ENCODE results near the gene FLII. TPM values are rescaled to one million over a fixed set of nuclear protein-coding genes. Genes with fewer than 3 reads are reported as not detected.
A peak's percentile ranks its signal among the peaks of the same experiment; 100 is the strongest.

The FLII gene
- total RNA-seq, 1 experiment from 2014 or later, result 564 TPM

DNA sequence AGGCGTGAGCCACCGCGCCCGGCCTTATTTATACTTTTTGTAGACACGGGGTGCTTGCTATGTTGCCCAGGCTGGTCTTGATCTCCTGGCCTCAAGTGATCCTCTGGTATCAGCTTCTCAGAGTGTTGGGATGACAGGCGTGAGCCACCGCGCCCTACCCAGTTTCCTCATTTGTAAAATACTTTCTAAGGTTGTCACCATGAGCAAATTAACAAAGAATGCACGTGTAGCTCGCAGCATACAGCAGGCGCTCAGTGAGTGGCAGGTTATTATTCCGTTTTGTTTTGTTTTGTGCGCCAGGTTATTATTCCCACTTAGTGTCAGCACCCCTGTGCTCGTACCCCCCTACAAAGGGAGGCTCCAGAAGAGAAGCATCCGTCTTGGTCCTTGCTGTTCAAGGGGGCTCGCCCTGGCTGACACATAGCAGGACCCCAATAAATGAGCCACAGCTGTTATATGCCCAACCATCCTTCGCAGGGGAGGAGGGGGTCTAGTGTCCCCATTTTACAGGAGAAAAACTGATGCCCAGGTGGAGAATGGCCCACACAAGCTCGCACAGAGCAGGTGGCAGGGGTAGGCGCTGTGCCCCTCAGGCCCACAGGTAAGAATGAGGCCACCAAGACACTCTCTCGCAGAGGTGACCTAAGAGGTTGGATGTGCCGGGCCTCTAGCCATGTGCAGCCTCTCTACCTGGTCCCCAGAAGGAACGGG is 1.2 kb upstream of the FLII start:
- Mint-ChIP-seq H3K36me3 (ENCODE audit: insufficient read depth, unreplicated experiment) (peaks cover 39% of the 10 kb centered on the region), H3K4me3 (ENCODE audit: unreplicated experiment) (peak overlapping the region; percentile 82), H3K27ac (ENCODE audit: low read depth, unreplicated experiment) (peak overlapping the region; percentile 73), H3K9me3 (ENCODE audit: unreplicated experiment) (no peaks in the 10 kb centered on the region), H3K4me1 (ENCODE audit: insufficient read depth, unreplicated experiment) (peaks cover 11% of the 10 kb centered on the region), H3K27me3 (ENCODE audit: insufficient read depth, unreplicated experiment) (no peaks in the 10 kb centered on the region)
- BruUV-seq (replicated peaks), result no TSS peak
- intact Hi-C loops (cut with micrococcal nuclease), result loop anchor here (2.0 kb wide), 1 partner anchor 55 kb away; the partner anchor contains the start of genes SMCR8 and TOP3A
- DNase-seq (ENCODE audit: unreplicated experiment), result peak; percentile 43
- TF ChIP-seq, protein P1, sequence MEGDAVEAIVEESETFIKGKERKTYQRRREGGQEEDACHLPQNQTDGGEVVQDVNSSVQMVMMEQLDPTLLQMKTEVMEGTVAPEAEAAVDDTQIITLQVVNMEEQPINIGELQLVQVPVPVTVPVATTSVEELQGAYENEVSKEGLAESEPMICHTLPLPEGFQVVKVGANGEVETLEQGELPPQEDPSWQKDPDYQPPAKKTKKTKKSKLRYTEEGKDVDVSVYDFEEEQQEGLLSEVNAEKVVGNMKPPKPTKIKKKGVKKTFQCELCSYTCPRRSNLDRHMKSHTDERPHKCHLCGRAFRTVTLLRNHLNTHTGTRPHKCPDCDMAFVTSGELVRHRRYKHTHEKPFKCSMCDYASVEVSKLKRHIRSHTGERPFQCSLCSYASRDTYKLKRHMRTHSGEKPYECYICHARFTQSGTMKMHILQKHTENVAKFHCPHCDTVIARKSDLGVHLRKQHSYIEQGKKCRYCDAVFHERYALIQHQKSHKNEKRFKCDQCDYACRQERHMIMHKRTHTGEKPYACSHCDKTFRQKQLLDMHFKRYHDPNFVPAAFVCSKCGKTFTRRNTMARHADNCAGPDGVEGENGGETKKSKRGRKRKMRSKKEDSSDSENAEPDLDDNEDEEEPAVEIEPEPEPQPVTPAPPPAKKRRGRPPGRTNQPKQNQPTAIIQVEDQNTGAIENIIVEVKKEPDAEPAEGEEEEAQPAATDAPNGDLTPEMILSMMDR (IDR thresholded peaks at IDR 0.05; ENCODE audit: unreplicated experiment), result no peak
- ChIA-PET POLR2A (interaction anchor here (0.6 to 1.9 kb wide), 12 partner anchors 11 to 512 kb away, joined by 3 to 10 read pairs (median 4); partner anchors contain the start of genes ALKBH5, ATPAF2, GID4 and SMCR8), CTCF (interaction anchor here (0.6 kb wide), 1 partner anchor 60 kb away, joined by 3 read pairs; no protein-coding TSS in a partner anchor)

DNA sequence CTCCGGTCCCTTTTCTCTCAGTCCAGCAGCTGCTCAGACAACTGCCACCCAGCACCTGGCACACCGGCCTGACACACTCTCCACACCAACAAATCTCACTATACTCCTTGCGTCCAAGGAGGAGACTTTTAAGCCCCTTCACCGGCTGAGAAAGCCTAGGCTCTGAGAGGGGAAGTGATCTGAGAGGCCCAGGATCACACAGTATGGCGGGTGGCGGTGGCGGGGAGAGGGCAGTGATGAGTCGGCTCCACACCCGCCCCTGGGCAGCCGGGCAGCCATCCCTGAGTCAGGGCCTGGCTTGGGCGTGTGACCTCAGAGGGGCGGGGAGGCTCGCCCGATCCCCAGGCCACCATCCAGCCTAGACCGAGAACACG is 569 bp downstream of the FLII start:
- peaks cover 11% of the 10 kb centered on the region for H3K4me1 Mint-ChIP-seq (ENCODE audit: insufficient read depth, unreplicated experiment)
- peak overlapping the region; percentile 73 for H3K27ac Mint-ChIP-seq (ENCODE audit: low read depth, unreplicated experiment)
- peak; percentile 78 for DNase-seq (ENCODE audit: unreplicated experiment)
- no peaks in the 10 kb centered on the region for H3K9me3 Mint-ChIP-seq (ENCODE audit: unreplicated experiment)
- intact Hi-C loops (cut with micrococcal nuclease), result no loop called here
- BruUV-seq (replicated peaks), result no TSS peak
- H3K27me3 Mint-ChIP-seq (ENCODE audit: insufficient read depth, unreplicated experiment), result no peaks in the 10 kb centered on the region
- H3K4me3 Mint-ChIP-seq (ENCODE audit: unreplicated experiment), result peak overlapping the region; percentile 91
- CTCF ChIA-PET, result interaction anchor here (1.0 to 1.7 kb wide), 2 partner anchors 8 to 39 kb away, joined by 3 to 5 read pairs; no protein-coding TSS in a partner anchor
- POLR2A ChIA-PET, result interaction anchor here (0.9 to 3.0 kb wide), 6 partner anchors 10 to 74 kb away, joined by 3 to 13 read pairs (median 4); partner anchors contain the start of genes ALKBH5, SMCR8 and TOP3A
- TF ChIP-seq, protein P1 (IDR thresholded peaks at IDR 0.05; ENCODE audit: unreplicated experiment), result no peak
- peaks cover 48% of the 10 kb centered on the region for H3K36me3 Mint-ChIP-seq (ENCODE audit: insufficient read depth, unreplicated experiment)

DNA sequence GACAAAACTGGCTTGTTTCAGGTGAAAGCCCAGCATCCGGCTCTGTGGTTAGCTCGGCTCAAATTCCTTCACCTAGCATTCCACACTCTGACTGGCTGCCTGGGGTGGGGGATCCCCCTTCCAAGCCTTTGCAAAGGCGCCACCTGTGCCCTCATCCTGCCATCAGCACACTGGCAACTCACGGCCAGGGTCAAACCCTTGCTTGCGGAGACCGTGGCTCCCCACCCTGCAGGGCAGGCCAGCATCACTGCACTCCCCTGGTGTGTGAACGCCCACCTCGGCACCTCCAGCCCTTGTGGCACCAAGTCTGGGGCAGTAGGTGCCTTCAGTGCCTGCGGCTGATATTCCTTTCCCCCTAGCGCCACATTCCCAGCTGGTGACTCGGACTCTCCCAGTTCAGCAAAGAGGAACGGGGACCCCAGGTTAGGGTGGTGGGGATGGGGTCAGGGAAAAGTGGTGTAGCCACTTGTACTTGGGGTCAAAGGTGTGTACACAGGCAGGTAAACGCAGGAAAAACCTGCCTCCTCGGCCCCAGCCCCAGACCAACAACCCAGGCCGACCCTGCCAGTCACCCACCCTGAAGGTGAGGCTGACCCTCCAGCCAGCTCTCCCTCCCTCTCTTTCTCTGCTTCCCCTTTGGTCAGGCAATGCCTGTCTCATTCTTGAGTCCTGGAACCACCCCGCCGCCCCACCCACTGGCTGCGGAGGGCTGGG is 1.1 kb downstream of the FLII start:
- TSS peak; percentile 17 for BruUV-seq (replicated peaks)
- peak overlapping the region; percentile 73 for H3K27ac Mint-ChIP-seq (ENCODE audit: low read depth, unreplicated experiment)
- peak overlapping the region; percentile 91 for H3K4me3 Mint-ChIP-seq (ENCODE audit: unreplicated experiment)
- peak; percentile 47 for DNase-seq (ENCODE audit: unreplicated experiment)
- intact Hi-C loops (cut with micrococcal nuclease), result no loop called here
- no peaks in the 10 kb centered on the region for H3K27me3 Mint-ChIP-seq (ENCODE audit: insufficient read depth, unreplicated experiment)
- TF ChIP-seq, protein P1 (IDR thresholded peaks at IDR 0.05; ENCODE audit: unreplicated experiment), result no peak
- peaks cover 11% of the 10 kb centered on the region for H3K4me1 Mint-ChIP-seq (ENCODE audit: insufficient read depth, unreplicated experiment)
- no peaks in the 10 kb centered on the region for H3K9me3 Mint-ChIP-seq (ENCODE audit: unreplicated experiment)
- H3K36me3 Mint-ChIP-seq (ENCODE audit: insufficient read depth, unreplicated experiment), result peaks cover 53% of the 10 kb centered on the region
- ChIA-PET CTCF (interaction anchor here (0.7 to 1.7 kb wide), 6 partner anchors 9 to 72 kb away, joined by 3 to 5 read pairs (median 4); no protein-coding TSS in a partner anchor), POLR2A (interaction anchor here (0.9 to 3.0 kb wide), 6 partner anchors 9 to 74 kb away, joined by 3 to 13 read pairs (median 4); partner anchors contain the start of genes ALKBH5, SMCR8 and TOP3A)

DNA sequence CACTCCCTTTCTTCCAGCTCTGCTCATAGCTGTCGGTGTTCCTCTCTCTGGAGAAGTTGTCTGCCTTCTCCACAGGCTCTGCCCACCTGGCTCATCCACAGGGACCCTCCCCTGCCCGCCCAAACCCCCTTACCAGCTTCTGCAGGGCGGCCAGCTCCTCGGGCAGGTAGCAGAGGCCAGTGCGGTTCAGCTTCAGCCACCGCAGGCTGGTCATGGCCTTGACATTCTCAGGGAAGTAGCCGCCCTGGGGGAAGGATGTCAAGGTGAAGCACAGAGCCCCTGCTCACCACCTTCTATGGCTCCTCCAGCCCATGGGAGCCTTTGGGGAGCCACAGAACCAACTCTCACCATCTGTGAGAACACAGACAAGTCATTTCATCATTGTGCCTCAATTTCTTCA is 1.8 kb downstream of the FLII start:
- TF ChIP-seq, protein P1 (IDR thresholded peaks at IDR 0.05; ENCODE audit: unreplicated experiment), result no peak
- H3K27ac Mint-ChIP-seq (ENCODE audit: low read depth, unreplicated experiment), result peak overlapping the region; percentile 73
- ChIA-PET POLR2A (interaction anchor here (1.2 to 3.0 kb wide), 5 partner anchors 20 to 73 kb away, joined by 3 to 13 read pairs (median 6); partner anchors contain the start of genes ALKBH5, SMCR8 and TOP3A), CTCF (interaction anchor here (0.7 to 1.7 kb wide), 8 partner anchors 8 to 71 kb away, joined by 3 to 7 read pairs (median 4); no protein-coding TSS in a partner anchor)
- no peak for DNase-seq (ENCODE audit: unreplicated experiment)
- intact Hi-C loops (cut with micrococcal nuclease), result no loop called here
- no peaks in the 10 kb centered on the region for H3K27me3 Mint-ChIP-seq (ENCODE audit: insufficient read depth, unreplicated experiment)
- H3K36me3 Mint-ChIP-seq (ENCODE audit: insufficient read depth, unreplicated experiment), result peaks cover 57% of the 10 kb centered on the region
- peak overlapping the region; percentile 91 for H3K4me3 Mint-ChIP-seq (ENCODE audit: unreplicated experiment)
- no peaks in the 10 kb centered on the region for H3K9me3 Mint-ChIP-seq (ENCODE audit: unreplicated experiment)
- H3K4me1 Mint-ChIP-seq (ENCODE audit: insufficient read depth, unreplicated experiment), result peaks cover 8% of the 10 kb centered on the region
- BruUV-seq (replicated peaks), result no TSS peak
